Esophagus squamous epithelium (tissue), 4 donors: ENCODE data around the gene MARCHF11.

Experiments
- POLR2A ChIP-seq, 4 donors: fragments of 450-650 bp; IDR thresholded peaks; one replicate each; pipeline ENCODE4 v1.6.1; 2017; ENCODE audit warnings: antibody characterized with exemption in 4 of 4, mild to moderate bottlenecking in 4 of 4, moderate library complexity in 3 of 4
- TF ChIP-seq, protein P1 (sequence below), 6 experiments: fragments of 450-650 bp in 4 of 6; fragments of 200-600 bp in 2 of 6; sonication (generic) in 2 of 6; IDR thresholded peaks; one replicate each; pipeline ENCODE4 v1.5.1; 2016 to 2019; ENCODE audit warnings: antibody characterized with exemption in 6 of 6, mild to moderate bottlenecking in 4 of 6, moderate library complexity in 4 of 6

- TF ChIP-seq, protein P1, sequence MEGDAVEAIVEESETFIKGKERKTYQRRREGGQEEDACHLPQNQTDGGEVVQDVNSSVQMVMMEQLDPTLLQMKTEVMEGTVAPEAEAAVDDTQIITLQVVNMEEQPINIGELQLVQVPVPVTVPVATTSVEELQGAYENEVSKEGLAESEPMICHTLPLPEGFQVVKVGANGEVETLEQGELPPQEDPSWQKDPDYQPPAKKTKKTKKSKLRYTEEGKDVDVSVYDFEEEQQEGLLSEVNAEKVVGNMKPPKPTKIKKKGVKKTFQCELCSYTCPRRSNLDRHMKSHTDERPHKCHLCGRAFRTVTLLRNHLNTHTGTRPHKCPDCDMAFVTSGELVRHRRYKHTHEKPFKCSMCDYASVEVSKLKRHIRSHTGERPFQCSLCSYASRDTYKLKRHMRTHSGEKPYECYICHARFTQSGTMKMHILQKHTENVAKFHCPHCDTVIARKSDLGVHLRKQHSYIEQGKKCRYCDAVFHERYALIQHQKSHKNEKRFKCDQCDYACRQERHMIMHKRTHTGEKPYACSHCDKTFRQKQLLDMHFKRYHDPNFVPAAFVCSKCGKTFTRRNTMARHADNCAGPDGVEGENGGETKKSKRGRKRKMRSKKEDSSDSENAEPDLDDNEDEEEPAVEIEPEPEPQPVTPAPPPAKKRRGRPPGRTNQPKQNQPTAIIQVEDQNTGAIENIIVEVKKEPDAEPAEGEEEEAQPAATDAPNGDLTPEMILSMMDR (IDR thresholded peaks at IDR 0.05): no peak
- no peak for TF ChIP-seq POLR2A (IDR thresholded peaks at IDR 0.05)
These were observed 112.2 kb downstream of the MARCHF11 start for GRCh38 chr5:16067415-16067814.
